ENCODE measurements around the gene SGSM2. TPM values are rescaled to one million over a fixed set of nuclear protein-coding genes. Genes with fewer than 3 reads are reported as not detected.

Gene SGSM2
- total and polyA plus RNA-seq, 4 donors = 5.5 to 17.5 (median 12.4) TPM

- TF ChIP-seq, protein P1, sequence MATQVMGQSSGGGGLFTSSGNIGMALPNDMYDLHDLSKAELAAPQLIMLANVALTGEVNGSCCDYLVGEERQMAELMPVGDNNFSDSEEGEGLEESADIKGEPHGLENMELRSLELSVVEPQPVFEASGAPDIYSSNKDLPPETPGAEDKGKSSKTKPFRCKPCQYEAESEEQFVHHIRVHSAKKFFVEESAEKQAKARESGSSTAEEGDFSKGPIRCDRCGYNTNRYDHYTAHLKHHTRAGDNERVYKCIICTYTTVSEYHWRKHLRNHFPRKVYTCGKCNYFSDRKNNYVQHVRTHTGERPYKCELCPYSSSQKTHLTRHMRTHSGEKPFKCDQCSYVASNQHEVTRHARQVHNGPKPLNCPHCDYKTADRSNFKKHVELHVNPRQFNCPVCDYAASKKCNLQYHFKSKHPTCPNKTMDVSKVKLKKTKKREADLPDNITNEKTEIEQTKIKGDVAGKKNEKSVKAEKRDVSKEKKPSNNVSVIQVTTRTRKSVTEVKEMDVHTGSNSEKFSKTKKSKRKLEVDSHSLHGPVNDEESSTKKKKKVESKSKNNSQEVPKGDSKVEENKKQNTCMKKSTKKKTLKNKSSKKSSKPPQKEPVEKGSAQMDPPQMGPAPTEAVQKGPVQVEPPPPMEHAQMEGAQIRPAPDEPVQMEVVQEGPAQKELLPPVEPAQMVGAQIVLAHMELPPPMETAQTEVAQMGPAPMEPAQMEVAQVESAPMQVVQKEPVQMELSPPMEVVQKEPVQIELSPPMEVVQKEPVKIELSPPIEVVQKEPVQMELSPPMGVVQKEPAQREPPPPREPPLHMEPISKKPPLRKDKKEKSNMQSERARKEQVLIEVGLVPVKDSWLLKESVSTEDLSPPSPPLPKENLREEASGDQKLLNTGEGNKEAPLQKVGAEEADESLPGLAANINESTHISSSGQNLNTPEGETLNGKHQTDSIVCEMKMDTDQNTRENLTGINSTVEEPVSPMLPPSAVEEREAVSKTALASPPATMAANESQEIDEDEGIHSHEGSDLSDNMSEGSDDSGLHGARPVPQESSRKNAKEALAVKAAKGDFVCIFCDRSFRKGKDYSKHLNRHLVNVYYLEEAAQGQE (IDR thresholded peaks at IDR 0.05) = no peak
- TF ChIP-seq NR2F2 (IDR thresholded peaks at IDR 0.05) = no peak
Observed at GRCh38 chr17:2385240-2386210, 48.2 kb downstream of the SGSM2 start (continued).

DNA sequence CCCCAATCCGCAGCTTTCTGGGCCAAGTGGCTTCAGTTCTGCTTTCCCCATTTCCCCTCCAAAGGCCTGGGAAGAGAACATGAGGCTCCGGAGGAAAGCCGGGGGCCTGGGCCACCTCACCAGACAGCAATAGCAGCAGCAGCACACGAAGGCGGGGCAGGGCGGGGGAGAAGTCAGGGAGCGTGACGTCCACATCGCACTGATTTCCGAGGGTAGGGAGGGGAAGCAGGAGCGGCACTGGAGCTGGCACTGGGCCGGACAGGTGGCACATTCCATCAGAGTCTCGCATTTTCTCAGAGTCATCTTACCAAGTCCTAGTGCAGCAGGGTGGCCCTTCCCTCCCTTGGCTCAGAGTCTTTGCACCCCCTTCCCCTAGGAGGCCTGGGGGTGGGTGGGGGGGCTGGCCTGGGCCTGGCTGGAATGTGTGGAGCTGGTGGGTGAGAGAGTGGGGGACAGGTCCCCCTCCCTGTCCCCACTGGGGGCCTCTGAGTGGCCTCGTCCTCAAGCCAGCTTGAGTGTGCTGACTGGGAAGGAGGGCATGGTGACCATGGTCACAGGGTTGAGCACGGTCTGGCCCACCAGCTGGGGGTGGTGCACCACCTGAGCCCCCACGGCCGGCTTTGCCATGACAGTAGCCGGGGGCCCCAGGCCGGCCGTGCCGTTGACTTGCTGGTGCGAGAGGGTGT, 49.2 kb downstream of the SGSM2 start:
- H3K4me1 ChIP-seq (ENCODE audit: control insufficient read depth in 4 of 4, insufficient read depth in 4 of 4, low read length in 3 of 4) = peaks cover 5 to 21% (median 15%) of the 10 kb centered on the region in 4 donors
- TF ChIP-seq HNF4A (conservative IDR thresholded peaks at IDR 0.05) (no peak), FOXA1 (IDR thresholded peaks at IDR 0.05) (no peak), JUND (IDR thresholded peaks at IDR 0.05) (no peak), GABPA (IDR thresholded peaks at IDR 0.05 in 1 of 2, conservative IDR thresholded peaks at IDR 0.05 in 1 of 2) (no peak), TAF1 (conservative IDR thresholded peaks at IDR 0.05) (no peak), RAD21 (IDR thresholded peaks at IDR 0.05) (no peak)
- TF ChIP-seq, protein P1 (IDR thresholded peaks at IDR 0.05) = no peak
- TF ChIP-seq, protein P2, sequence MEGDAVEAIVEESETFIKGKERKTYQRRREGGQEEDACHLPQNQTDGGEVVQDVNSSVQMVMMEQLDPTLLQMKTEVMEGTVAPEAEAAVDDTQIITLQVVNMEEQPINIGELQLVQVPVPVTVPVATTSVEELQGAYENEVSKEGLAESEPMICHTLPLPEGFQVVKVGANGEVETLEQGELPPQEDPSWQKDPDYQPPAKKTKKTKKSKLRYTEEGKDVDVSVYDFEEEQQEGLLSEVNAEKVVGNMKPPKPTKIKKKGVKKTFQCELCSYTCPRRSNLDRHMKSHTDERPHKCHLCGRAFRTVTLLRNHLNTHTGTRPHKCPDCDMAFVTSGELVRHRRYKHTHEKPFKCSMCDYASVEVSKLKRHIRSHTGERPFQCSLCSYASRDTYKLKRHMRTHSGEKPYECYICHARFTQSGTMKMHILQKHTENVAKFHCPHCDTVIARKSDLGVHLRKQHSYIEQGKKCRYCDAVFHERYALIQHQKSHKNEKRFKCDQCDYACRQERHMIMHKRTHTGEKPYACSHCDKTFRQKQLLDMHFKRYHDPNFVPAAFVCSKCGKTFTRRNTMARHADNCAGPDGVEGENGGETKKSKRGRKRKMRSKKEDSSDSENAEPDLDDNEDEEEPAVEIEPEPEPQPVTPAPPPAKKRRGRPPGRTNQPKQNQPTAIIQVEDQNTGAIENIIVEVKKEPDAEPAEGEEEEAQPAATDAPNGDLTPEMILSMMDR (IDR thresholded peaks at IDR 0.05; ENCODE audit: low read depth, low read length, missing input control) = no peak
- no peak overlapping the region for H3K4me3 ChIP-seq (ENCODE audit: low read depth in 1 of 3, low read length in 3 of 3)
- no peak overlapping the region for H3K9ac ChIP-seq (ENCODE audit: low read depth in 1 of 2, low read length in 2 of 2)
- no peaks in the 10 kb centered on the region for H3K9me3 ChIP-seq (ENCODE audit: control insufficient read depth in 4 of 4, low read length in 3 of 4)
- WGBS = 88% methylated on average over 22 of the region's 22 CpGs
- no peak overlapping the region for H3K27ac ChIP-seq (ENCODE audit: low read depth in 1 of 2, low read length in 2 of 2)
- H3K36me3 ChIP-seq (ENCODE audit: control insufficient read depth in 4 of 4, insufficient read depth in 3 of 4, low read depth in 1 of 4, low read length in 3 of 4) = peaks cover 0 to 10% (median 5%) of the 10 kb centered on the region in 4 donors
- DNase-seq (ENCODE audit: low spot score) = no peak
- no peaks in the 10 kb centered on the region for H3K27me3 ChIP-seq (ENCODE audit: control insufficient read depth in 4 of 4, insufficient read depth in 4 of 4, low read length in 3 of 4)

Measured in liver (tissue), 9 donors.